ENCODE measurements around the gene MOV10L1. TPM values are rescaled to one million over a fixed set of nuclear protein-coding genes. Genes with fewer than 3 reads are reported as not detected.

Gene MOV10L1
- total RNA-seq, 3 donors from 2014 or later = 0.29 to 1.0 (median 0.49) TPM

GRCh38 chr22:50207383-50208140 lies 117.8 kb downstream of the MOV10L1 start:
- ATAC-seq (no peak), DNase-seq (peak in 1 of 3 donors; percentile 19)
- Histone ChIP-seq H3K36me3 (ENCODE audit: low read depth) (peaks cover 8% of the 10 kb centered on the region), H3K9me3 (no peaks in the 10 kb centered on the region), H3K4me1 (ENCODE audit: low read depth) (peaks cover 1% of the 10 kb centered on the region), H3K4me3 (no peak overlapping the region)
- no peak for TF ChIP-seq CTCF (IDR thresholded peaks at IDR 0.05)
- intact Hi-C loops (cut with DNase I, micrococcal nuclease) = no loop called here

GRCh38 chr22:50208430-50208938 lies 118.7 kb downstream of the MOV10L1 start:
- ATAC-seq (no peak), DNase-seq (no peak)
- Histone ChIP-seq H3K9me3 (no peaks in the 10 kb centered on the region), H3K4me1 (ENCODE audit: low read depth) (no peaks in the 10 kb centered on the region), H3K4me3 (no peak overlapping the region), H3K36me3 (ENCODE audit: low read depth) (peaks cover 8% of the 10 kb centered on the region)
- intact Hi-C loops (cut with DNase I, micrococcal nuclease) = no loop called here
- TF ChIP-seq CTCF (IDR thresholded peaks at IDR 0.05) = no peak

GRCh38 chr22:50208939-50209892 lies 119.4 kb downstream of the MOV10L1 start:
- no peak overlapping the region for H3K4me3 ChIP-seq
- peaks cover 8% of the 10 kb centered on the region for H3K36me3 ChIP-seq (ENCODE audit: low read depth)
- intact Hi-C loops (cut with DNase I, micrococcal nuclease) = no loop called here
- peak in 1 of 3 donors; percentile 24 for DNase-seq
- TF ChIP-seq CTCF (IDR thresholded peaks at IDR 0.05) = no peak
- ATAC-seq = peak; percentile 16
- H3K4me1 ChIP-seq (ENCODE audit: low read depth) = no peaks in the 10 kb centered on the region
- no peaks in the 10 kb centered on the region for H3K9me3 ChIP-seq

- intact Hi-C loops (cut with DNase I, micrococcal nuclease) = loop anchor here (5.0 kb wide), 1 partner anchor 63 kb away; no protein-coding TSS in a partner anchor
- peak; percentile 60 for TF ChIP-seq CTCF (IDR thresholded peaks at IDR 0.05)
- Histone ChIP-seq H3K4me1 (ENCODE audit: low read depth) (no peaks in the 10 kb centered on the region), H3K4me3 (no peak overlapping the region), H3K36me3 (ENCODE audit: low read depth) (peaks cover 8% of the 10 kb centered on the region), H3K9me3 (no peaks in the 10 kb centered on the region)
- ATAC-seq (peak; percentile 82), DNase-seq (peak; percentile 63 to 84 (median 69))
Measured at GRCh38 chr22:50209893-50210292, 120.1 kb downstream of the MOV10L1 start.

GRCh38 chr22:50210378-50211139 lies 120.8 kb downstream of the MOV10L1 start:
- DNase-seq (no peak), ATAC-seq (no peak)
- no peak for TF ChIP-seq CTCF (IDR thresholded peaks at IDR 0.05)
- intact Hi-C loops (cut with DNase I, micrococcal nuclease) = loop anchor here (5.0 kb wide), 1 partner anchor 63 kb away; no protein-coding TSS in a partner anchor
- H3K4me1 ChIP-seq (ENCODE audit: low read depth) = no peaks in the 10 kb centered on the region
- no peak overlapping the region for H3K4me3 ChIP-seq
- H3K9me3 ChIP-seq = no peaks in the 10 kb centered on the region
- H3K36me3 ChIP-seq (ENCODE audit: low read depth) = peaks cover 8% of the 10 kb centered on the region
